HG03045 (cell line): ENCODE measurements around the gene SLA2.
"Not testable (repeated sequence)": the region's sequence is repeated elsewhere in the genome, so short reads cannot be mapped to it uniquely, and the experiment has no call there.

Experiments
- ATAC-seq: cut with Tn5 transposase; IDR thresholded peaks from one replicate; pipeline ENCODE4 v1.9.1; 2021; ENCODE audit warnings: mild to moderate bottlenecking, moderate library complexity; ENCODE audit not compliant: unreplicated experiment

Gene SLA2

DNA sequence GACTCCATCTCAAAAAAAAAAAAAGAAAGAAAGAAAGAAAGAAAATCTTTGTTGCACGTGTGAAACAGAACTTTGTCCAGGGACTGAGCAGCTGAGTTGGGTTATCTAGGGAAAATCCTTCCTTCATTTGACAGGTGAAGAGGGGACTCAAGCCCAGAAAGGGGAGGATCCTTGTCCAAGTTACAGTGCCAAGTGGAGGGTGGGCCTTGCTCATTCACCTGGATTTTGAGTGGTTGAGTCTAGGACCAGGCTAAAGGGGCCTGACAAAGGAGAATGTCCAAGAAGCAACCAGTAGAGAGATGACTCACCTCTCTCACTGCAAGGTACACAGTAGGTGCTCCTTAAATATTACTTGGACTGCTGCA, 69.9 kb downstream of the SLA2 start:
- no peak for ATAC-seq

DNA sequence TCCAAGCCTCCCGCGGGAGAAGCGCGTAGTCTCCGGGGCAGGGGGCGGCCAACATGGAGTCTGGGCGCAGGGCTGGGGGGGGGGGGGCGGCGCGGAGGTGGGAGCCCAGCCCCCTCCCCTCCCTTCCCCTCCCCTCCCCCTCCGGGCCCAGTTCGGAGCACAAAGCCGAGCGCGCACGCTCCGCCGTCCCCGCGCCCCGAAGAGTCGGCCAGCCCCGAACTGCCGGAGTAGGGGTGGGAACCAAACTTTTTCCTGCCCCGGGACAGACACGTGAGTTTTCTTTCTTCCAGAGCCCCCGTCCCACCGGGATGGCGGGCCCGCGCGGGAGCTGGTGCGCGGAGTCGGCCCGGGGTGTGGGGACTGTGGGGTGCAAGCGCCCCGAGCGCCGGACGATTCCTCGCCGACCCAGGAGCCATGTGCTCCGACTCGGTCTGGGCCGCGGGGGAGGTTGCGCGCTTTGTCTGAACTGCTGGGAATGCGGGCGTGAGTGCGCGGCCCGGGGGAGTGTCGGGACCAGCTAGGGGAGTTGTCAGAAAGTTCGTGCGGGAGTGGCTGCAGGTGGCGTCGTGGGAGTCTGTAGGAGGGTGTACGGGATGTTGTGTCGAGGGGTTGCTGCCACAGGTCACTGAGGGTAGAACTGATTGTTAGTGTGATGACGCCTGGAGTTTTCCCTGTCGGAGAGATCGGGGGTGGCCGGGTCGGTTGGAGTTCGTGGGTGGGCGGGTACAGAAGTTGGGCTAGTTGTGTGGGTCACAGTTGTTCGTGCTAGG, 71.4 kb downstream of the SLA2 start:
- no peak for ATAC-seq

DNA sequence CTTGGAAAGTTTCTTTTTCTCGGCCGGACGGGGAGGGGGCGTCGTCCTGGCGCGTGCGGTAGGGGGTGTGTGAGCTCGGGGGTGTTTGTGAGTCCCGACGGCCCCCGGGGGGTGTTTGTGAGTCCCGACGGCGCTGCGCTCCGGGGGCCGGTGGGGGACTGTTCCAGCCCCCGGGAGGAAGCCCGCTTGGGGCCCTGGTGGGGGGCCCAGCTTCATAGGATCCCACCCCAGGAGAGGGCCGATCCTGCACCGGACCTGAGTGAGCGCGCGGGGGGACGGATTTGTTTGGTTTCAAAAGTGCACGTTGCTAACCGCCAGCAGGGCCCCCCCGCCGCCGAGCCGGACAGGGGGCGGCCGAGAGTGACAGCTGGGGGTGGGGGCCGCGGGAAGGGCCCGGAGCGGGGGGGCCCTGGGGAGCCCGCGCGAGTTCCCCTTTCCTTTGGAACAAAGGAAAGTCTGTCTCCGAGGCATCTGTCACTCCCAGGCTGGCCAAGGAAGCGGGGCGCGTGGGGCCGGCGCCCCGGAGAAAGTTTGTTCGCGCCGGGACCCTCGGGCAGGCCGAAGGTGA, 72.1 kb downstream of the SLA2 start:
- ATAC-seq: no peak

DNA sequence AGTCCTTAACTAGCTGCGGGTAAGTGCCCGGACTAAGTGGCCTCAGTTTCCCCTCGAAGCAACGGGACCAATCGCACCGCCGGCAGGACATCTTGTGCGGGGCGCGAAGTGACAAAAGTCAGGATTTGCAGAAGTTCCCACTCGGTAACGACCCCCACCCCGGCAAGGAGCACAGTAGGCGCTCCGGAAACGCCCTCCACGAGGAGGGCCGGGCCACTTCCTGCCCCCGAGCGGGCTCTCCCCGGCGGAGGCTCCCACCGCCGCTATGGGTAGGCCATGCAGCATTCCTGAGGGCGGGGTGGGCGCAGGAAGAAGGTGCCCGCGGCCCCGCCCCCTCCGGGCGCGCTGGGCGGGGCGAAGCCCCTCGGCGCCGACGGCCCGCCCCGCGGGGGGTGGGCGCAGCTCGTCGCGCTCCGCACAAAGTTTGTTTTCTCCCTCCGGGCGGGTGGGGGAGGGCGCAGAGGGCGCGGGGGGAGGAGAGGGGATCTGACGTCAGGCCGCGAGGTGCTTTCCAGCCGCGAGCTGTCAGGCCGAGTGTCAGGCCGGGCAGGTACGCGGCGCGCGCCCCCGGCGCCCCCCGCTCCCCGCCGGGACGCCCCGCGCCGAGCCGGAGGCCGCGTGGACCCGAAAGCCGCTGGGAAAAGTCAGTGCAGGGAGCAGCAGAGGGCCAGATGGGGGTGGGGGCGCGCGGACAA, 72.7 kb downstream of the SLA2 start, which contains the start of gene TGIF2:
TSS of gene TGIF2 (plus strand) at position 495 of the 695 bp plus-strand sequence. CDS start 5,178 bp downstream, outside the sequence.
- peak; percentile 67 for ATAC-seq

DNA sequence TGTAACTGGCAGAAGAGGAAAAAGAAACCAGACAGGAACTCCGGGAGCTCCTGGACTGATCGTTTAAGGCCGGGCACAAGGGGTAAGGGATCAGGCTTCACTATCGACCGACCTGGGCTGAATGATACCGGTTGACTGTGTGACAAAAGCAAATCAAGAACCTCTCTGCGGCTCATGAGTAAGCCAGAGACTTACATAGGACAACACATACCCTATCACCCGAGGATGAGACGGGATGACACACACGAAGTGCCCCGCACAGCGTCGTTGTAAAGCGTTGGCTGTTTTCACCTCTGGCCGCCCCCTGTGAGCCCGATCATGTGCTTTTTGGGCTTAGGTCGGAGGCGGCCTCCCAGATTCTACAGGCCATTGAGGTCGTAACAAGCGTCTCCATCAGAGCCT, 73.3 kb downstream of the SLA2 start:
- peak; percentile 11 for ATAC-seq

DNA sequence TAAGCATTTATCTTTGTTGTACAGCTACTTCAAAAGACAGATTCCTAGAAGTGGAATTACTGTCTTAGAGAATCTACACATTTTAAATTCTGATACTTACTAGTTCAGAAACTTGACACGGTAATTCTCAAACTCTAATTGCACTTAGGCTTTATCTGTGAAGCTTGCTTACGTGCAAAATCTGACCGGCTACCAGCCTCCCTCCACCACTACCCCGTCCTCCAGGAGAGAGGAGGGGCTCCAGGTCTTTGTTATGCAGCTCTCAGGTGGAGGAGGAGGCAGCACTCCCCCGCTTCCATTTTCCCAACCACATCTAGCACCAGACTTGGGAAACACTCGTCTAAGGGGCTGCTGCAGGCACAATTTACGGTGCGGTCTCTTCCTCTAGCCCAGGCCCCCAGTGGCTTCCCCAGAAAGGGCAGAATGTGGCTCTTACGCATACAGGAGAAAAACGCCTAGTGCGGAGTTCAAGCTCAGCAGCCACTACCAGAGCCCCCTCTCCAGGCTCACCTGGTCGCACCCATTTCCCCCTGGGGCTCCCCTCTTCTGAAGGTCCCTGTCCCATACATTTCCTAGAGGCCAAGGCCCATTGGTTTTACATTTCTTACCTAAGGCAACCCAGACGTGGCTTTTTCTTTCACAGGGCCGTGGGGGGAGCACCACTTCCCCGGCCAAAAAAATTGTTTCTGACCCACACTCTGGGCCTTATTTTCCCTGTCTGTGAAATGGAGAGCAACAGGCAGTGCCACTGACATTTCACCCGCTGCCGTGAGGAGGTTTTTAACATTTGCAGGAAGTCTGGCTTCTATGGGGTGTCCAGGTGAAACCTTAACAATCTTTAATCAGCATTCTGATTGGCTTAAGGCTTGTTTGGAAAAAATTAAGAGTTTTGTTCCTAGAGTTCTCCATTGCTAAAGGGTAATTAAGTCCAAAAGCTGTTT, 74.2 kb downstream of the SLA2 start:
- no peak for ATAC-seq

DNA sequence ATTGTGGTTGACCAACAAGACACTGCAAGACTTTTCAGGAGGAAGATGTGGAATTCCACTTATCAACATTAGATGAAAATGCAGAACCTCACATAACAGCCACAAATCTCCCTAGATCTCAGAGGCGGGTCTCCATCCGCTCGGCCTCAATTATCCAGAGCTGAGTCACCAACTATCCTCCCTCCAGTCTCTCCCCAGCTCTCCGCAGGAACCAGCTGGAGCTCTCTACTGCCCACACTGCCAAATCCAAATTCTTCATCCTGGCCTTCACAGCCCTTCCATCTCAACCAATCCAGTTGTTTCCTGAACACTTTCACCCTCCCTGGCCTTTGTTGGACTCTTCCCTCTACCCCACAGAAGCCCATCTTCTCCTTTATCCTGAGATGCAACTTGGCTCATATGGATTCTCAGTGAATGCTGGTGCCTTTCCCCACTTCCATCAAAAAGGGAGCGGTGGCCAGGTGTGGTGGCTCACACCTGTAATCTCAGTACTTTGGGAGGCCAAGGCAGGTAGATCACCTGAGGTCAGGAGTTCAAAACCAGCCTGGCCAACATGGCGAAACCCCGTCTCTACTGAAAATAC, 76.1 kb downstream of the SLA2 start:
- ATAC-seq: no peak

DNA sequence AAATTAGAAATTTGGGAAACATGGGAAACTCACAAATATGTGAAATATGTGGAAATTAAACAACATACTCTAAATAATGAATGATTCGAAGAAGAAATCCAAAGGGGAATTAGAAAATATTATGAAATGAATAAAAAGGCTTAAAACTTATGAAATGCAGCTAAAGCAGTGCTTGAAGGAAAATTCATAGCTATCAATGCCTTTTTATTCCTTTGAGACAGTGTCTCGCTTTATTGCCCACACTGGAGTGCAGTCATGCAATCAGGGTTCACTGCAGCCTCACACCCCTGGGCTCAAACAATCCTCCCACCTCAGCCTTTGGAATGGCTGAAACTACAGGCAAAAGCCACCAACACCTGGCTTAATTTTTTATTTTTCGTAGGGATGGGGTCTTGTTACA, 80.5 kb downstream of the SLA2 start:
- ATAC-seq: no peak

DNA sequence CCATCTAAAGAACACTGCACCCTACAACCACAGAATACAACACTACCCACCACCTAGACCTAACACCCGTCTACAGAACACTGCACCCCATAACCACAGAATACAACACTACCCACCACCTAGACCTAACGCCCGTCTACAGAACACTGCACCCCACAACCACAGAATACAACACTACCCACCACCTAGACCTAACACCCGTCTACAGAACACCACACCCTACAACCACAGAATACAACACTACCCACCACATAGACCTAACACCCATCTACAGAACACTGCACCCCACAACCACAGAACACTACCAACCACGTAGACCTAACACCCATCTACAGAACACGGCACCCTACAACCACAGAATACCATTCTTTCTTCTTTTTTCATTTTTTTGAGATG, 81.3 kb downstream of the SLA2 start:
- not testable (repeated sequence) for ATAC-seq

DNA sequence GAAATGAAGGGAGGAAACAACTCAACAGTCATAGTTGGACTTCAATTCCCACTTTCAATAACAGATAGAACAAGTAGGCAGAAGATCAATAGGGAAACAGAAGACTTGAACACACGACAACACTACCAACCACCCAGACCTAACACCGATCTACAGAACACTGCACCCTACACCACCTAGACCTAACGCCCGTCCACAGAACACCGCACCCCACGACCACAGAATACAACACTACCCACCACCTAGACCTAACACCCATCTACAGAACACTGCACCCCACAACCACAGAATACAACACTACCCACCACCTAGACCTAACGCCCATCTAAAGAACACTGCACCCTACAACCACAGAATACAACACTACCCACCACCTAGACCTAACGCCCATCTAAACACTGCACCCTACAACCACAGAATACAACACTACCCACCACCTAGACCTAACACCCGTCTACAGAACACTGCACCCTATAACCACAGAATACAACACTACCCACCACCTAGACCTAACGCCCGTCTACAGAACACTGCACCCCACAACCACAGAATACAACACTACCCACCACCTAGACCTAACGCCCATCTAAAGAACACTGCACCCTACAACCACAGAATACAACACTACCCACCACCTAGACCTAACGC, 81.8 kb downstream of the SLA2 start:
- not testable (repeated sequence) for ATAC-seq

DNA sequence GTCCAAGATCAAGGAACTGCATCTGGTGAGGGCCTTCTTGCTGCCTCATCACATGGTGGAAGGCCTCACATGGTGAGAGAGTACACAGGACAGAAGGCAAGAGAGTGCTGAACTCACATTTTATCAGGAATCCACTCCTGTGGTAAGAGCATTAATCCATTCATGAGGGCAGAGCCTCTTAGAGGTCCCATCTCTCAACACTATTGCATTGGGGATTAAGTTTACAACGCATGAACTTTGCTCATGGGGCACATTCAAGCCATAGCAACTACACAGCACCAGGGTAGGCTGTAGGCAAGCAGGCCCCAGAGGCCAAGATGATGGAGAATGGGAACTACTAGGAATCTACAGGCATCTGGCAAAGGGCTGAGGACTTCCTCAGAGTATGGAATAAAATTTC, 82.6 kb downstream of the SLA2 start:
- no peak for ATAC-seq

DNA sequence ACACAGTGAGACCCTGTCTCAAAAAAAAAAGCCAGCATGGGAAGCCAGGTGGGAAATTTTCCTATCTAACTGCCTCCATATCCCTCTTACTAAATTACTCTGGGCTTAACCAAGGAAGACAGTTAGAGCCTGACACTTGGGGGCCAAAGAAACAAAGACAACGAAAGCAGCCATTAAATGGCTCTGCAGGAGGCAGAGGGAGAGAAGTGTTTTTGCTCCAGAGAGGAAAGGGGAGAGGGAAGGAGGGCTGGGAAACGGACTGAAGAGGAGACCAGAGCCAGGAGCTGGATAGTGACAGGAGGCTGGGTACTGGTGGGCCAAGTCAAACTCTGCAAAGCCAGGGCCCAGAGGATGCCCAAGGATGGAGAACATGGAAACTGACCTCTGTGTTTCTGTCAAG, 83.3 kb downstream of the SLA2 start:
- ATAC-seq: no peak
